ENCODE results near the gene ANGPTL4. TPM values are rescaled to one million over a fixed set of nuclear protein-coding genes. Genes with fewer than 3 reads are reported as not detected.

ANGPTL4 gene
- total and polyA plus RNA-seq, 2 of the 13 experiments (the other 11 are each of a cell fraction or from before 2014, with no cell fraction given): 0.80 to 21.7 TPM

- TF ChIP-seq MTERF4 (CRISPR knock-in tag; IDR thresholded peaks at IDR 0.05) (no peak), ZSCAN25 (CRISPR knock-in tag; IDR thresholded peaks at IDR 0.05) (no peak), IKZF5 (CRISPR knock-in tag; IDR thresholded peaks at IDR 0.05) (no peak), ZNF503 (CRISPR knock-in tag; IDR thresholded peaks at IDR 0.05) (0 out of 2 replicates have a peak, but pooled peaks have one; percentile 39), KLF15 (CRISPR knock-in tag; IDR thresholded peaks at IDR 0.05; ENCODE audit: borderline replicate concordance) (peak; percentile 27; the same call in 1 of the 2 replicates), ZNF850 (CRISPR knock-in tag; conservative IDR thresholded peaks at IDR 0.05) (no peak), BCL3 (CRISPR knock-in tag; IDR thresholded peaks at IDR 0.05) (peak; percentile 61), POLR2G (IDR thresholded peaks at IDR 0.05; ENCODE audit: low read depth, low read length) (peak; percentile 79), ELF1 (CRISPR knock-in tag; IDR thresholded peaks at IDR 0.05) (peak; percentile 91), MAFG (CRISPR knock-in tag; IDR thresholded peaks at IDR 0.05) (no peak), SMARCC2 (IDR thresholded peaks at IDR 0.05) (no peak), SRY (CRISPR knock-in tag; IDR thresholded peaks at IDR 0.05) (no peak), ZNF142 (CRISPR knock-in tag; IDR thresholded peaks at IDR 0.05) (peak; percentile 13; the same call in 1 of the 2 replicates), ZNF34 (CRISPR knock-in tag; IDR thresholded peaks at IDR 0.05; ENCODE audit: borderline replicate concordance) (no peak), SRSF1 (optimal IDR thresholded peaks at IDR 0.05; ENCODE audit: low read depth, low read length) (peak; percentile 83), ARHGAP35 (CRISPR knock-in tag; IDR thresholded peaks at IDR 0.05; ENCODE audit: borderline replicate concordance) (no peak), RORA (CRISPR knock-in tag; IDR thresholded peaks at IDR 0.05) (no peak)
Measured at GRCh38 chr19:8389891-8390616, 26.1 kb downstream of the ANGPTL4 start, which contains the start of gene RAB11B (continued).
